SIG-M5 treated with dmso at 0.1 percent for 504 hours (cell line): ENCODE results near the gene ARHGAP32.
A peak's percentile ranks its signal among the peaks of the same experiment; 100 is the strongest.

Source experiments
- DNase-seq: peaks from one replicate; lab custom pipeline; 2025; ENCODE audit not compliant: unreplicated experiment; lab: John Stamatoyannopoulos, UW

Gene ARHGAP32

DNA sequence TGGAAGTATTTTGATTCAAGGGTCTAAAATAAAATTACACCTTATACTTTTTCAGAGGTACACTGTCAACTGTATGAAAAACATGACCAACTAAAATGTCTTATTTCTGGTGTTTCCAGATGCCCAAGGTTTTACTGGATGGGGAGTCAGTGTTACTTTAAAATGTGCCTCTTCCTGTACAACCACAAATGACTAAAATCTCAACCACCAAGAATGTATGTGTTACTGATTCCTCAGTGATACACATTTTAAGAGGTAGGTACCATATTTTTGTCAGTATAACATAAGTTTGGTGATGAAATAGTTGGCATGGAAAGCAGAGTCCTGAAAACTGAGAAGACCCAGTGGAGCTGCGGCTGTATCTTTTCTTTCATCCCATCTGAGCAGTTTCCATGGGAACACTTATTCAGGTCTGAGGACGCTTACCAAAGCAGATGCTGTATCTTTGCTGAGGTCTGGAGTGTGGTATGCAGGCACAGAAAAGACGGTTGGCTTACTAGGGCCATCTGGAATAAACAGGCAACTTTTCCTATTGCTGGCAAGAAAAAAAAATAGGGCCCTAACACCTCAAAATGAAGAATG is 228.3 kb downstream of the ARHGAP32 start:
- DNase-seq, result no peak

- no peak for DNase-seq
These were observed 229.2 kb downstream of the ARHGAP32 start for GRCh38 chr11:128962896-128963295.

- DNase-seq, result no peak
These were observed 230.5 kb downstream of the ARHGAP32 start for GRCh38 chr11:128961645-128962044.

DNA sequence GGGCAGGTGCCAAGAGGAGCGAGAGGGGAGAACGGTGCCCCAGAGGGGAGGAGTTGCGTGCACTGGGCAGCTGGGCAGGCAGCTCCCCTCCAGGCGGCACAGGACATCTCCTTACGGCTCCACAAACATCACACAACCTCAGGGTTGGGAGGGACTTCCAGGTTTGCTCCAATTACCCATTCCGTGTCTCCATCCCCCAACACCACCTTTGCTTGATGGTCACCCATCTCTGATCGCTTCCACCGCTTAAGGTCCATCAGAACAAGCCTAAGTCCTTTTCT is 235.0 kb downstream of the ARHGAP32 start:
- no peak for DNase-seq

GRCh38 chr11:128956401-128957201 is 235.5 kb downstream of the ARHGAP32 start:
- peak; percentile 32 for DNase-seq

DNA sequence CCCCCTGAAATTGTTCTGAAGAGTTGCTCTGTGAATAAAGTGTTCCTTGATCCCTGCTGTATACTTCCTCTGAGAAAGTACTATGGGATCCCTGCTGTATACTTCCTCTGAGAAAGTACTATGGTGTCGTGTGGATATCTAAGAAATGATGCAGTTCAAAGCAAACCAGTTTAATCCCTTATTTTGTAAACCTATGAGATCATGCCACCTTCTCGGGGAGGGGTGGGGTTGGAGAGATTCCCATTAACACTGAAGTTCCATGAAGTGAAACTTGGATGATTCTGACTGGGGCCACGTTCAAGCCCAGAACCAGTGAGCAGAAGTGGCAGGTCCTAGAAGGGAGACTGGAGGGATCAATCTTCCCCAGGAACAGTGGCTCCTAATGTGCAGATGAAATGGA is 236.5 kb downstream of the ARHGAP32 start:
- DNase-seq, result no peak

DNA sequence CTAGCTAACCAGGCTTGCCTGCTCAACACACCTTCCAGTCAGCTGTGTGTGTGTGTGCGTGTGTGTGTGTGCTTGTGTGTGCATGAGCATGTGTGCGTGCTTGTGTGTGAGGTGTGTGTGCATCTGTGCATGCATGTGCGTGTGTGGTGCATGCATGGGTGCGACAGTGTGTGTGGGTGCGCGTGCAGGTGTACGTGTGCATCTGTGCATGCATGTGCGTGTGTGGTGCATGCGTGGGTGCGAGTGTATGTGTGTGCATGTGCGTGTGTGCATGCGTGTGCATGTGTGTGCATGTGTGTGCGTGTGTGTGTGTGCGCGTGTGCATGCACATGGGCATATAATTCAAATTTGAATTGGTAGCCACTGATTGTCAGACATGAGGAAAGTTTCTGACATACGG is 239.0 kb downstream of the ARHGAP32 start:
- DNase-seq, result no peak

DNA sequence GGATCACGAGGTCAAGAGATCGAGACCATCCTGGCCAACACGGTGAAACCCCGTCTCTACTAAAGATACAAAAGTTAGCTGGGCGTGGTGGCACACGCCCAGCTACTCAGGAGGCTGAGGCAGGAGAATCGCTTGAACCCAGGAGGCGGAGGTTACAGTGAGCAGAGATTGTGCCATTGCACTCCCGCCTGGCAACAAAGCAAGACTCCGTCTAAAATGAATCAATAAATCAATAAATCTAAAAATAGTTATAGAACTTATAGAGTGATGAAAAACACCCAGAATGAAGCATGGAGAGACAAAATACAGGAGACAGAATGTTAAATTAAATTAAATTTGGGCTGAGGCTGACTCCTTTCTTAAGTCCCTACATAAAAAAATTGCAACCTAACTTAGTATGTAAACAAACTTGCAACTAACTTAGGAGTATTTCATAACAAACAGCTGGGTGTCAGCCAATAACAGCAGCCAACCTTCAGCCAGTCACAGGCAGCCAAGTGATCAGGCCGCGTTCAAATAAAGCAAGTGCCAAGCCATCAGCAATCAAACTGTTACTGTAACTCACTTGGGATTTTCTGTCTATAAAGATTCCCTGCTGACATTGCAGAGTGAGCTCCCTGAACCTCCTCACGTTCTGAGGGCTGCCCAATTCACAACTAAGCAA is 242.2 kb downstream of the ARHGAP32 start:
- no peak for DNase-seq

- no peak for DNase-seq
These were observed 243.5 kb downstream of the ARHGAP32 start for GRCh38 chr11:128948583-128948982.

- no peak for DNase-seq
These were observed 244.4 kb downstream of the ARHGAP32 start for GRCh38 chr11:128947773-128948172.

DNA sequence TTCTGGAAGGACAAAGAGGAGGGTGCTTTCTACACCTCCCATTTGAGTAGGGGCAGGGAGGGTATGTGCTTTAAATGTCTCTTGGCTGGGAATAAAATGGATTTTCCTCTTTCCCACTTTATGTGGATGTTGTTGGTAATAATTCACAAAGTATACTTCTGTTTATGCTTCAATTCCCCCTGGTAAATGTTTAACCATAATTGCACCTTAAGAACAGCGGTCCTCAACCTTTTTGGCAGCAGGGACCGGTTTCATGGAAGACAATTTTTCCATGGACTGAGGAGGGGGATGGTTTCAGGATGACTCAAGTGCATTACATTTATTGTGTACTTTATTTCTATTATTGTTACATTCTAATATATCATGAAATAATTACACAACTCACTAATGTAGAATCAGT is 245.5 kb downstream of the ARHGAP32 start:
- no peak for DNase-seq

DNA sequence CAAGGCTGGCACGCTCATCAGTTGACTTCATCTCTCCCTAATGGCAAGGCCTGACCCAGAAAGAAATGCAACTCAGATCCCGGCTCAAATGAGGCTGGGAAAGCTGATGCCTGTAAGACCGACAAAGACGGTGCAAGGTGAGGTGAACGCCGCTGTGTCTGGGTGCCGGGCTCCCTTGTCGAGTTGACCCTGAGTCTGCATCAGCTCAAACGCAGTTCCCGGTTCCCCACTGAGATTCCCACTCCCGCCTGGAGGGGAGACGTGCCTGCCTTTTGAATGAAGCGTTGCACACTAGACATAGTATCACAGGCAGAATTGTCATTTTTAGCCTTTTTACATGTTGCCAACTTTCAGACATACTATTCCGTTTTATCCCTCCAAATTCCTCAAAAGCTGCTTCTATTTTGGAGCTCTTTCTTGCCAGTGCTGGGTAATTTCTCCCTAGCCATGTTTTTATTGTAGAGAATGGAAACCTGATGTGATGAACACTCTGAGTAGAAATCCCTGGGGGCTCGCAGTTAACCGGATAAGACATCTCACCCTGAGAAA is 248.6 kb downstream of the ARHGAP32 start:
- DNase-seq, result no peak

DNA sequence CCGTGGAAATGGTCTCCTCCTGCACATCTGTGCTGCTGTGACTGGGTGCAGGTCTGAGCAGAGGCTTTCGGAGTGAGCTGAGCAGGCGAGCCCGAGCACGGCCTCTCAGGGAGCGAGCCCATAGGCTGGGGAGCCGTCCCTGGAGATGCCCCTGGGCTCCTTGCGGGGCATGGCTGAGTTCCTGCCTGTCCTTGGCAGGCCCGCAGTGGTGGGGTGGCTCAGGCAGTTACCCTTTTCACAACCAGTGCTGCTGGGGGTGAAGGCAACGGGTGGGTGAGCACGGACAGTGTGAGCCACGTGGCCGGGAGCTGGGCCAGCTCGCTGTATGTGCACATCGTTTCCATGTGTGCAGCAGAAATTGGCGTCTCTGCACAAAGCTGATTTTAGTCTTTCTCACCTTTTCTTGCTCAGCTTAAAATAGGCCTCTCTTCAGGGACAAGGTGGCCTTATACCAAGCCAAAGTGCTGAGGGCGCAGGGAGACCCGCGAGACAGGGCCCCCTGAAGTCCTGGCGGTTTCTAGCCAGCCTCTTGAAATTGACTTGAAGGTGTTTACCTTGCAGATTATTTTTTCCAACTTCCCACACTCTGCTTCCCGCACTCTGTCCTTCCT is 249.2 kb downstream of the ARHGAP32 start, which contains the start of gene TP53AIP1:
Gene TP53AIP1 (minus strand): TSS at position 55 of the 611 bp plus-strand sequence. CDS start 5,053 bp downstream, outside the sequence.
- no peak for DNase-seq

GRCh38 chr11:128942272-128942612 is 249.9 kb downstream of the ARHGAP32 start:
- DNase-seq, result no peak

DNA sequence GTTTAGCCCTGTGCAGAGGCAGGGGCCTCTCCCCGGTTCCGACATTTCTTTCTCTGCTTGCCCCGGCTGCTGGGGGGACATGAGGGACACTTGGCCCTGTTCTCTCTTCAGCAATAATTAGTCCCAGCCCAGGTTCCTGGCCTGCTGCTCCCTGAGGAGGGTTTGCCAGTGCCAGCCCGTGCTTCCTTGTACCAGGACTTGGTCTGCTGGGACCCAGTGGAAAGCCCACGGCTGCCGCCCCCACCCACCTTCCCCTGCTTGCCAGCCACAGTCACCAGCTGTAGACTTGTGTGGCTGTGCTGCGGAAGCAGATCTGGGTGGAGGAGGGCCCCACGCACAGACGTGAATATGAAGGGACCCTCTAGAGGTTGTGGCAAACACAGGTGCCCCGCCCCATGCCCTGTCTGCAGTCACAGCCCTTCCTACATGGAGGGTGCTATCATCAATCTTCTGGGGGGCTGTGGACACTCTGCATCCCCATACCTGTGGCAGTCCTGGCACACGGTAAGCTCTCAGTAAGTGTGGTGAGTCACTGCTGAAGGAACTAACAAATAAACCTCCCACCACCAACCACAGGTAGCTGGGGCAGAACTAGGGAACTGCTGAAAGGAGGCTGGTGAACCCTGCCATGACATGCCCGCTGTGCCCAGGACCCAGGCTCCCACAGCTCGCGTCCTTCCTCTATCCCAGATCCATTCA is 250.4 kb downstream of the ARHGAP32 start:
- DNase-seq, result no peak

DNA sequence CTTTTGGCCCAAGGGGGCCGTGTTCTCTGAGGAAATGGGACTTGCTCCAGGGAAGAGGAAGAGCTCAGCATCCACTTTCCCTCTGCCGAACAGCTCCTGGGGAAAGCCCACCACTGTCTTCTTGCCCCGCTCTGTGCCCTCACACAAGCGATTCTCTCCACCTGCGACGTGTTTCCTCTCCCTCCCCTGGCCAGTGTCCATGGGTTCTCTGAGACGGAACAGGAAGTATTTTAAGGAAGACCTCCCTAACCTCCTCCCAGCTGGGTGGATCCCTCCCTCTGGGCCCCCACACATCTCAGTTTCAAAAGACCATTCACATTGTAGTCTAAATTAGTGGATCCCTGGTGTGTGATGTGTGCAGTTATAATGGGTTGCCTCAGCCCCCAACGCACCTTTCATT is 251.0 kb downstream of the ARHGAP32 start:
- no peak for DNase-seq

- no peak for DNase-seq
These were observed 251.5 kb downstream of the ARHGAP32 start for GRCh38 chr11:128940603-128941002.

- DNase-seq, result no peak
These were observed 252.0 kb downstream of the ARHGAP32 start for GRCh38 chr11:128940156-128940555.

DNA sequence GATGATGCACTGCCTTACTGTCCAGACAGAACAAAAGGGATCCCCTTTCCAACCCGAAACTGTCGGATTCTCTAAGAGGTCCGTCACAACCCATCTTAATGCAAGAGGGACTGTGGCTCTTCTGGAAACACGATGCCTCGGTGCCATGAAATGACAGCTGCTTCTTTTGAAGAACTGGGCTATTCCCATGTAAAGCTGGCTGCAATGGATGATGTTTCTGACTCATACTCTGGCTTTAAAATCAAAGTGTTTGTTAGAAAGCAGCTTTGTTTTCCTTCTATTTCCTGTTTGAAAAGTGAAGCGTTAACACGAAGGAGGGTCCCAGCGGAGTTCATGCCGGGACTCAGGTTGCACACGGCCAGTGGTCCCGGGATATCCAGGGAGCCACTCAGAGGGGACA is 252.5 kb downstream of the ARHGAP32 start:
- DNase-seq, result no peak

- DNase-seq, result no peak
These were observed 253.8 kb downstream of the ARHGAP32 start for GRCh38 chr11:128938156-128938885.
